Ascending aorta (tissue), 2 donors: ENCODE results near the gene TCERG1L. TPM values are rescaled to one million over a fixed set of nuclear protein-coding genes. Genes with fewer than 3 reads are reported as not detected.

ENCODE experiments used
- DNase-seq, 2 donors: peaks; one replicate each; pipeline ENCODE4 v3.0.0-alpha.2; 2019; ENCODE audit warnings: low spot score in 2 of 2
- H3K27ac ChIP-seq, 2 donors: fragments of 200-600 bp; sonication (generic); one replicate each; pipeline ENCODE4 v1.5.1; 2016 to 2017; ENCODE audit warnings: mild to moderate bottlenecking in 1 of 2
- H3K27me3 ChIP-seq: fragments of 200-600 bp; sonication (generic); one replicate; pipeline ENCODE4 v1.5.1; 2017
- H3K36me3 ChIP-seq, 2 donors: fragments of 200-600 bp; sonication (generic); one replicate each; pipeline ENCODE4 v1.5.1; 2016
- H3K4me1 ChIP-seq, 2 donors: fragments of 200-600 bp; sonication (generic); one replicate each; pipeline ENCODE4 v1.5.1; 2016 to 2017; ENCODE audit warnings: mild to moderate bottlenecking in 1 of 2
- H3K4me3 ChIP-seq, 2 donors: fragments of 200-600 bp; sonication (generic); one replicate each; pipeline ENCODE4 v1.5.1; 2016 to 2017; ENCODE audit warnings: mild to moderate bottlenecking in 1 of 2
- H3K9me3 ChIP-seq, 2 donors: fragments of 200-600 bp; sonication (generic); one replicate each; pipeline ENCODE4 v1.5.1; 2016
- CTCF ChIP-seq, 3 experiments: fragments of 200-600 bp in 2 of 3; fragments of 450-650 bp in 1 of 3; sonication (generic) in 2 of 3; IDR thresholded peaks; one replicate each; pipeline ENCODE4 v1.5.1; 2016 to 2019; ENCODE audit warnings: antibody characterized with exemption in 3 of 3, mild to moderate bottlenecking in 1 of 3, moderate library complexity in 1 of 3
- intact Hi-C: fragments of 100-400 bp; cut with DNase I; formaldehyde crosslinking; loops from one replicate; pipeline ENCODE4 v1.15.1; 2023
- total RNA-seq: library from RNA; depleted of rRNA; stranded (reverse); fragments of >200 nt; gene quantifications from one replicate; pipeline ENCODE4 v1.1.0, GENCODE V29; 2016

TCERG1L gene
- total RNA-seq, 1 donor from 2014 or later: not detected

- Histone ChIP-seq H3K4me1 (no peaks in the 10 kb centered on the region), H3K27ac (no peak overlapping the region), H3K4me3 (no peak overlapping the region), H3K36me3 (no peaks in the 10 kb centered on the region), H3K9me3 (no peaks in the 10 kb centered on the region), H3K27me3 (no peaks in the 10 kb centered on the region)
- no peak for DNase-seq
- no peak for TF ChIP-seq CTCF (IDR thresholded peaks at IDR 0.05)
- intact Hi-C loops: no loop called here
Observed at GRCh38 chr10:131261890-131262475, 49.5 kb downstream of the TCERG1L start.

GRCh38 chr10:131260452-131261211, 50.9 kb downstream of the TCERG1L start:
- Histone ChIP-seq H3K36me3 (no peaks in the 10 kb centered on the region), H3K27me3 (no peaks in the 10 kb centered on the region), H3K4me1 (no peaks in the 10 kb centered on the region), H3K27ac (no peak overlapping the region), H3K9me3 (no peaks in the 10 kb centered on the region), H3K4me3 (no peak overlapping the region)
- intact Hi-C loops: no loop called here
- no peak for TF ChIP-seq CTCF (IDR thresholded peaks at IDR 0.05)
- no peak for DNase-seq

GRCh38 chr10:131260031-131260430, 51.5 kb downstream of the TCERG1L start:
- no peak for TF ChIP-seq CTCF (IDR thresholded peaks at IDR 0.05)
- Histone ChIP-seq H3K27me3 (no peaks in the 10 kb centered on the region), H3K36me3 (no peaks in the 10 kb centered on the region), H3K9me3 (no peaks in the 10 kb centered on the region), H3K27ac (no peak overlapping the region), H3K4me1 (no peaks in the 10 kb centered on the region), H3K4me3 (no peak overlapping the region)
- no peak for DNase-seq
- intact Hi-C loops: no loop called here

- intact Hi-C loops: no loop called here
- Histone ChIP-seq H3K9me3 (no peaks in the 10 kb centered on the region), H3K4me1 (no peaks in the 10 kb centered on the region), H3K36me3 (no peaks in the 10 kb centered on the region), H3K27ac (no peak overlapping the region), H3K27me3 (no peaks in the 10 kb centered on the region), H3K4me3 (no peak overlapping the region)
- no peak for TF ChIP-seq CTCF (IDR thresholded peaks at IDR 0.05)
- DNase-seq: no peak
Observed at GRCh38 chr10:131259535-131259934, 52.0 kb downstream of the TCERG1L start.

- Histone ChIP-seq H3K36me3 (no peaks in the 10 kb centered on the region), H3K27ac (no peak overlapping the region), H3K4me1 (no peaks in the 10 kb centered on the region), H3K9me3 (no peaks in the 10 kb centered on the region), H3K4me3 (no peak overlapping the region), H3K27me3 (no peaks in the 10 kb centered on the region)
- intact Hi-C loops: no loop called here
- no peak for DNase-seq
- no peak for TF ChIP-seq CTCF (IDR thresholded peaks at IDR 0.05)
Observed at GRCh38 chr10:131258256-131258655, 53.3 kb downstream of the TCERG1L start.
